GM21423 (cell line): ENCODE data around the gene UBE3A.

ENCODE experiments used
- ATAC-seq: cut with Tn5 transposase; IDR thresholded peaks from one replicate; pipeline ENCODE4 v1.9.1; 2021; ENCODE audit warnings: mild to moderate bottlenecking, moderate library complexity; ENCODE audit not compliant: unreplicated experiment

The UBE3A gene

GRCh38 chr15:25406846-25407245 lies 32.0 kb downstream of the UBE3A start:
- no peak for ATAC-seq

GRCh38 chr15:25406261-25406660 lies 32.6 kb downstream of the UBE3A start:
- ATAC-seq: no peak

GRCh38 chr15:25403771-25404170 lies 35.1 kb downstream of the UBE3A start:
- no peak for ATAC-seq

GRCh38 chr15:25402342-25402741 lies 36.5 kb downstream of the UBE3A start:
- ATAC-seq: no peak

GRCh38 chr15:25401501-25401900 lies 37.3 kb downstream of the UBE3A start:
- ATAC-seq: no peak

GRCh38 chr15:25397100-25397499 lies 41.7 kb downstream of the UBE3A start:
- no peak for ATAC-seq

- ATAC-seq: no peak
These were observed 43.9 kb downstream of the UBE3A start for GRCh38 chr15:25394898-25395297.

GRCh38 chr15:25392806-25393205 lies 46.0 kb downstream of the UBE3A start:
- no peak for ATAC-seq

GRCh38 chr15:25391971-25392721 lies 46.7 kb downstream of the UBE3A start:
- no peak for ATAC-seq

- no peak for ATAC-seq
These were observed 52.8 kb downstream of the UBE3A start for GRCh38 chr15:25385986-25386385.

- ATAC-seq: no peak
These were observed 57.2 kb downstream of the UBE3A start for GRCh38 chr15:25381579-25381978.

GRCh38 chr15:25378501-25378901 lies 60.3 kb downstream of the UBE3A start:
- no peak for ATAC-seq

- no peak for ATAC-seq
These were observed 63.3 kb downstream of the UBE3A start for GRCh38 chr15:25375557-25375956.

- ATAC-seq: no peak
These were observed 64.7 kb downstream of the UBE3A start for GRCh38 chr15:25374143-25374542.

GRCh38 chr15:25372298-25372697 lies 66.5 kb downstream of the UBE3A start:
- ATAC-seq: no peak

GRCh38 chr15:25368850-25369249 lies 70.0 kb downstream of the UBE3A start:
- ATAC-seq: no peak

- ATAC-seq: no peak
These were observed 72.8 kb downstream of the UBE3A start for GRCh38 chr15:25366058-25366457.

GRCh38 chr15:25362545-25362944 lies 76.3 kb downstream of the UBE3A start:
- no peak for ATAC-seq

- no peak for ATAC-seq
These were observed 91.1 kb downstream of the UBE3A start for GRCh38 chr15:25347707-25348106.

GRCh38 chr15:25346371-25346770 lies 92.5 kb downstream of the UBE3A start:
- no peak for ATAC-seq

- ATAC-seq: no peak
These were observed 92.9 kb downstream of the UBE3A start for GRCh38 chr15:25345943-25346342.

- ATAC-seq: no peak
These were observed 96.2 kb downstream of the UBE3A start for GRCh38 chr15:25342629-25343028.

GRCh38 chr15:25339431-25339830 lies 99.4 kb downstream of the UBE3A start:
- no peak for ATAC-seq
